Activated CD8-positive, alpha-beta memory T cell treated with anti-CD3 and anti-CD28 coated beads, Interleukin-2, amount 50 U/mL, for 4 hours (primary cell): ENCODE results near the gene TRH.
"Not testable (repeated sequence)": the region's sequence is repeated elsewhere in the genome, so short reads cannot be mapped to it uniquely, and the experiment has no call there.

ENCODE experiments used
- DNase-seq: peaks from one replicate; pipeline ENCODE4 v3.0.0-alpha.2; 2020

Gene TRH

DNA sequence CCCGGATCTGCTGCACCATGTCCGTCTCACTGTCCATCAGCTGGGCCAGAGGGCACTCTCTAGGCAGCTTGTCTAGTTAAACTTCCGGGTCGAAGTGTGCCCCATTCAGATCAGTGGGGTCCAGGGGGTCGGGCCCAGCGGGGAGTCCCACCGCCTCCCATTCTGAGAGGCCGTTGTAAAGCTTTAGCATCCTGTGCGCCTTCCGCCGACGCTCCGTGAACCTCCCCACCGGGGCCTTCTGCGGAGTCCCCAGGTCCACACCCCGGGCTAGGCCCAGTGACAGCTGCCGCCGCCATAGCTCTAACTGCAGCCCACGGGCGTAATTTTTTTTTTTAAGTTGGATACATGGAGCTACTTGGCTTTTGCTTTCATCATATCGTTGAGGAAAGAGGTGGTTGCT lies 38.7 kb downstream of the TRH start:
- DNase-seq: not testable (repeated sequence)

GRCh38 chr3:130014526-130014925 lies 40.0 kb downstream of the TRH start:
- DNase-seq: no peak

DNA sequence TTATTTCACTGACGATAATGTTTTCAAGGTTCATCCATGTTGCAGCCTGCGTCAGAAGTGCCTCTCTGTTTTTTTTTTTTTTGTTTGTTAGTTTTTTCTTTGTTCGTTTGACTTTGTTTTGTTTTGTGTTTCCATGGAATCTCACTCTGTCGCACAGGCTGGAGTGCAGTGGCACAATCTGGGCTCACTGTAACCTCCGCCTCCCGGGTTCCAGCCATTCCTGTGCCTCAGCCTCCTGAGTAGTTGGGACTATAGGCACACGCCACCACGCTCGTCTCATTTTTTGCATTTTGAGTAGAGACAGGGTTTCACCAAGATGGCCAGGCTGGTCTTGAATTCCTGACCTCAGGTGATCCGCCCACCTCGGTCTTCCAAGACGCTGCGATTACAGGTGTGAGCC lies 43.1 kb downstream of the TRH start:
- DNase-seq: not testable (repeated sequence)

DNA sequence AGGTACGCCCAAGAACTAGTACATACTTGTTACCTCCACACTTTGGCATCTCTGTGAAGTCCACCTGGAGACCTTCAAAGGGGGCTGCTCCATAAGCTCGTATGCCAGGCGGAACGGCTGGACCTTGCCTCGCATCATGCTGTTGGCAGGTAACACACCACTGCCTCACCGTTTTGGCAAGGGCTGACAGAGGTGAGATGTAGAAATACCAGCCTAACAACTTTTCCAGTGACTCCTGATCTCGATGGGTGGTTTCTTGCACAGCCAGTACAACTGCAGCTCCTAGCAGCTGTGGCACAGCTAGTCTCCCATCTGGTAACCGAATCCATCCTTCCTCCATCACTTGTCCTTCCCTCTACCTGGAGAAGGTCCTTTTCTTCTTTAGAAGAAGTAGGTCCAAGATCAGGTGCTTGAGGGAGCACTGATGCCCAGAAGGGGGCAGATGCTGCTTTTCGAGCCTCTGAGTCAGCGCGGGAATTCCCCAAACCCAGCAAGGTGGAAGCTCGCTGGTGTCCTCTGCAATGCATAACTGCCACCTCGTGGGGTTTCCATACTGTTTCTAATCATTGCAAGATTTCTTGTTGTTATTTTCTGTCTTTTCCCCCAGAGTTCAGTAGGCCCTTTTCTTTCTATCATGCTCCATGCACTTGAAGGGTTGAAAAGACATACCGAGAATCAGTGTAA lies 51.8 kb downstream of the TRH start:
- DNase-seq: not testable (repeated sequence)

DNA sequence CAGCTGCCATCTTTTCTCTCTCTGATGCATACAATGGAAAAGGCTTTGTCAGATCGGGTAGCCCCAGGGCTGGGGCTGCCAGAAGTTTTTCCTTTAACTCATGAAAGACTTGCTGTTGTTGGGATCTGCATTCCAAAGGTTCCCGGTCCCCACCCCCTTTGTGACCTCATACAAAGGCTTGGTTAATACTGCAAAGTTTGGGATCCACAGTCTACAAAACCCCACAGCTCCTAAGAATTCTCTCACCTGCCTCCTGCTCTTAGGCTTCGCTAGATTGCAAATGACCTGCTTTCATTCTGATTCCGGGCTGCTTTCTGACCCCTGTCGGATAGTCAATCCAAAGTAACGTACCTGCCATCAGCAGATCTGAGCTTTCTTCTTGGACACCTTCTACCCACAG lies 52.9 kb downstream of the TRH start:
- DNase-seq: not testable (repeated sequence)
